GM19397 (cell line): Measurements from ENCODE around the gene METRN.
A peak's percentile ranks its signal among the peaks of the same experiment; 100 is the strongest.

Experiments
- ATAC-seq: cut with Tn5 transposase; IDR thresholded peaks from one replicate; pipeline ENCODE4 v1.9.1; 2021; ENCODE audit warnings: mild to moderate bottlenecking, moderate library complexity; ENCODE audit not compliant: unreplicated experiment

METRN gene

GRCh38 chr16:714558-715476 is at the start of gene METRN:
TSS of gene METRN (plus strand) at chr16:715118. CDS start at chr16:715290, 172 bp downstream.
- ATAC-seq, result peak; percentile 71

- ATAC-seq, result no peak
Measured at GRCh38 chr16:666572-666971, 48.3 kb upstream of the METRN start.

DNA sequence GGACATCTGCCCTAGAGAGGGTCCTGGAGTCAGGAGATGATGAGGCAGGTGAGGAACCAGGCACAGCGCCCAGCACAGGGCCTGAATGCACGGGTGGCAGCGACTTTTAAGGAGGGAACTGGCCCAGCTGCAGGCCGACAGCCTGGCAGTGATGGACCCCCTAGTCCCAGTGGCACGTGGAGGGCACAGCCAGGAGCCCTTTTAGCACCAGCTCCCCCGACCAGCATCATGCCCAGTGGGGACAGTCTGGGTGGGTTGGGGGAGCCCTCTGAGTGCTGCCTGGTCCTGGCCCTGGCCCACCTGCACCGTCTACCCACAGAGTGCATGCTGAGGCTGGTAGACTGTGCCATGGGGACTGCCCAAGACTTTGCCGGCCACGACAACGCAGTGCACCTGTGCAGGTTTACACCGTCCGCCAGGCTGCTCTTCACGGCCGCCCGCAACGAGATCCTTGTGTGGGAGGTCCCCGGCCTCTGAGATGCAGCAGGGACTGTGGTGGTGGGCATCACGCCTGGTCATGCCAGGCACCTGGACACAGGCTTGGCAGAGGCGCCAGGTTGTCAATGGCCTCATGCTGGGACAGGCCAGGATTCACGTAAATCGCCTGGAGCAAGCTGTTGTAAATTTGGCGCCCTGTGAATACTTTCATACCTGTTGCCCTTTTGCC is 47.7 kb upstream of the METRN start:
- ATAC-seq, result no peak

GRCh38 chr16:667780-668518 is 47.0 kb upstream of the METRN start, which contains the start of gene RHOT2:
TSS of gene RHOT2 (plus strand) at chr16:668132. CDS start at chr16:668200, 68 bp downstream.
- peak; percentile 75 for ATAC-seq

GRCh38 chr16:668519-669171 is 46.3 kb upstream of the METRN start:
- no peak for ATAC-seq

DNA sequence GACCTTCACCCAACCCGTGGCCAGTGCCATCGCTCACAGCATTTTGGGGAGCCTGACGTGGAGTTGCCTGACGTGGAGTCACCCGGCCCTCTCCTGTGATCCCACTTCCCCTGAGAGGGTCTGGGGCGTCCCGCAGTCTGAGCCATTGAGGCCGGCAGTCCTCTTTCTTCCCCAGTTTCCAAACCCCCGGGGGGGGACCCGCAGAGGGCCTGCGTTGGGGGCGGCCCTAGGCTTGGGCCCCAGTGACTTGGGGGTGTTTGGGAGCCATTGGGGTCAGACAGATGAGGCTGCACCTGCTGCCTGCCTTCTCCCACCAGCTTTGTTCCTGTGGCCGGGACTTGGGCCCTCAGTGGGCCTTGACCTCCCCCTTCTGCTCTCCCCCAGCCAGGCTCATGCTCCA is 45.3 kb upstream of the METRN start:
- no peak for ATAC-seq

DNA sequence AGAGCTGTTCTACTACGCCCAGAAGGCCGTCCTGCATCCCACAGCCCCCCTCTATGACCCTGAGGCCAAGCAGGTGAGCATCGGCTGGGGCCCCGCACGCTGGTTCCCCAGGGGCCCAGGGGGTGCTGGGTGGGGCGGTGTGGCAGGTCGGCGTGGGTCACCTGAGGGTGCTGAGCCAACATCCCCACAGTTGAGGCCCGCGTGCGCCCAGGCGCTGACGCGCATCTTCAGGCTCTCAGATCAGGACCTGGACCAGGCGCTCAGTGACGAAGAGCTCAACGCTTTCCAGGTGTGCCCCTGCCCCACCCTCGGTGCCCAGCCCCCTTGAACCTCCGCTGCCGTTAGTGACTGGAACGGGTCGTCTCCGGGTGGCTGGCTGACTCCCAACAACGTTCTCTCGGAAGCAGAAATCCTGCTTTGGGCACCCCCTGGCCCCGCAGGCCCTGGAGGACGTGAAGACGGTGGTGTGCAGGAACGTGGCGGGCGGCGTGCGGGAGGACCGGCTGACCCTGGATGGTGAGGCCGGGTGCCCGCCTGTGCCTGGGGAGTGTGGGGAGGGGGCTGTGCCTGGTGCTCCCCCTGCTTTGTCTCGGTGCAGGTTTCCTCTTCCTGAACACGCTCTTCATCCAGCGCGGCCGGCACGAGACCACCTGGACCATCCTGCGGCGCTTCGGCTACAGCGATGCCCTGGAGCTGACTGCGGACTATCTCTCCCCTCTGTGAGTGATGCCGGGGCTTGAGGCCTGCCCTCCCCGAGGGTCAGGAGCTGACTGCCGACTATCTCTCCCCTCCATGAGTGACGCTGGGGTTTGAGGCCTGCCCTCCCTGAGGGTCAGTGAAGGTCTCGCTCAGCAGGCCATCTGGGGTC is 44.2 kb upstream of the METRN start:
- ATAC-seq, result no peak

- ATAC-seq, result no peak
Measured at GRCh38 chr16:671353-672131, 43.4 kb upstream of the METRN start.

DNA sequence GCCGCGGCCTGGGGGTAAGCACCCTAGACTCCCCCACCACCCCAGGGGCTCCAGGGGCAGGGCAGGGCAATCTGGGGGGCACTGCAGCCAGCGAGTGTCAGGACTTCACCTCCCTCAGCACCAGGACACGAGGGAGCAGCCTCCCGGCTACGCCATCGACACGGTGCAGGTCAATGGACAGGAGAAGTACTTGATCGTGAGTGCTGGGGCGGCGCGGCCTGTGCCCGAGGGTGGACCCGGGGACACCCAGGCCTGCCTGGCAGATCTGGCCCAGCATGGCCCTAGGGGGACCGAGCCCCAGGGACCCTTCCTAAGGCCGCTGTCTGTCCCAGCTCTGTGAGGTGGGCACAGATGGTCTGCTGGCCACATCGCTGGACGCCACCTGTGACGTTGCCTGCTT is 42.5 kb upstream of the METRN start:
- no peak for ATAC-seq

DNA sequence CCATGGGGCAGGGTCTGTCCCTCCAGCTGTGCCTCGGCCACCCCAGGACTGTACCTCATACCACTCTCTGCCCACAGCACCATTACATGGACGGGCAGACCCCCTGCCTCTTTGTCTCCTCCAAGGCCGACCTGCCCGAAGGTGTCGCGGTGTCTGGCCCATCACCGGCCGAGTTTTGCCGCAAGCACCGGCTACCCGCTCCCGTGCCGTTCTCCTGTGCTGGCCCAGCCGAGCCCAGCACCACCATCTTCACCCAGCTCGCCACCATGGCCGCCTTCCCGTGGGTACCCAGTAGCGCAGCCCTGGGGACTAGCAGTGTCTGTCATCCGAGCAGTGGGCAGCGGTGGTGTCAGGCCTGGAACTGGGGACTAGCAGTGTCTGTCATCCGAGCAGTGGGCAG is 42.1 kb upstream of the METRN start:
- ATAC-seq, result no peak

DNA sequence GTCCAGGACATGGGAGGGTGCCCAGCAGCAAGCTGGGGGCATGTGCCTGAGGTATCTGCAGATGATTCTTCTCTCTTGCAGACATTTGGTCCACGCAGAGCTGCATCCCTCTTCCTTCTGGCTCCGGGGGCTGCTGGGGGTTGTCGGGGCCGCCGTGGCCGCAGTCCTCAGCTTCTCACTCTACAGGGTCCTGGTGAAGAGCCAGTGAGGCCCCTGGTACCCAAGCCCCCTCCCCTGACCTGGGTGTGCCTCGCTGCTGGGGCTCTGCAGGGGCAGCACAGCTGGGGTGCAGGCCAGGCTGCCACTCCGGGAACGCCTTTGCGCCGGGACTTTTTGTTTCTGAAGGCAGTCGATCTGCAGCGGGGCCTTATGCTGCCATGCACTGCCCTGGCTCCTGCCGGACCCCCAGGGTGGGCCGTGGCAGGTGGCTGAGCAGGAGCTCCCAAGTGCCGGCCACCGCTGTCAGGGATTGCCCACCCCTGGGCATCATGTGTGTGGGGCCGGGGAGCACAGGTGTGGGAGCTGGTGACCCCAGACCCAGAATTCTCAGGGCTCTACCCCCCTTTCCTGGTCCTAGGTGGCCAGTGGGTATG is 41.4 kb upstream of the METRN start:
- ATAC-seq, result no peak

- ATAC-seq, result no peak
Measured at GRCh38 chr16:674214-674881, 40.6 kb upstream of the METRN start.

DNA sequence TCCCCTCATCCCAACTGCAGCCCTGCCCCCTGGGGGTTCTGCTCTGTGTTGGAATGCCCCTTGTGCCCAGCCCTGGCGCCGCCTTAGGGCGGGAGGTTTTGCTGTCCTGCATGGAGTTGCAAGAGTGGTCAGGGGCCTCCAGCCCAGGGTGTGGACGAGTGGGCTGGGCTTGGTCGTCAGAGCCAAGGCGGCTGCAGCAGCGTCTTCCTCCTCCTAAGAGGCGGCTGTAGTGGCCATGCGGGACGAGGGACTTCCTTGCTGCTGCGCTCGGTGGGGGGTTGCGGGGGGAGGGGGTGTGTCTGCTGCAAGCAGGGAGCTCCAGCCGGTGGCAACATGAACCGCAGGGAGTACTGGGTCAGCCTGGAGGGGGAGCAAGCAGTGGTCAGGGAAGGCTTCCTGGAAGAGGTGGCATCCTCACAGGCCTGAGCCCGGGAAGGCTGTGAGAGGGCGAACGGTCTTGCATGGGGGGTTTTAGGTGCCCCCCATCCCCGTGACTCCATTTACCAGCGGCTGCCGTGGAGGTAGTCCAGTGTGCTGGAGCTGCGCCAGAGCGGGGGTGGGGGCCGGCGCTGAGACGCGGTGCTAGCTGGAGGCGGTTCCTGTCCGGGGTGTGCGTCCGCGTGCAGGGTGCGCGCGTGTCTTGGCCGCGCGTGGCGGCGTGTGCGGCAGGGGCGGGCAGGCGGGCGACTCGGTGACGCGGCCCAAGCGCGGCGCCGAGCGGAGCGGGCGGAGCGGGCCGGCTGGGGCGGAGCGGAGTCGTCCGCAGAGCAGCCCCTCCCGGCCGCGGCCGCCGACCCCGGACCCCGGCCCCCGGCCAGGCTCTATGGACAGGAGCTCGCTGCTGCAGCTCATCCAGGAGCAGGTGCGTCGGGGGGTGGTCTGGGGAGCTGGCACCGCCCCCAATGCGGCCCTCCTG is 39.7 kb upstream of the METRN start, which contains the start of gene RHBDL1:
Gene RHBDL1, plus strand, starts transcription at position 704 of the 916 bp plus-strand sequence. Its CDS starts 120 bp downstream, at position 824.
- ATAC-seq, result no peak

GRCh38 chr16:675884-676564 is 38.9 kb upstream of the METRN start:
- no peak for ATAC-seq

- ATAC-seq, result no peak
Measured at GRCh38 chr16:676565-676902, 38.4 kb upstream of the METRN start.

- no peak for ATAC-seq
Measured at GRCh38 chr16:676913-677312, 38.0 kb upstream of the METRN start.
